Fibroblast of upper back skin (primary cell): ENCODE results near the gene CHRM4.

ENCODE experiments used
- DNase-seq: peaks from one replicate; pipeline ENCODE4 v3.0.0-alpha.2; 2013

Gene CHRM4

GRCh38 chr11:46402957-46403902 is 11.7 kb upstream of the CHRM4 start:
- DNase-seq: no peak

DNA sequence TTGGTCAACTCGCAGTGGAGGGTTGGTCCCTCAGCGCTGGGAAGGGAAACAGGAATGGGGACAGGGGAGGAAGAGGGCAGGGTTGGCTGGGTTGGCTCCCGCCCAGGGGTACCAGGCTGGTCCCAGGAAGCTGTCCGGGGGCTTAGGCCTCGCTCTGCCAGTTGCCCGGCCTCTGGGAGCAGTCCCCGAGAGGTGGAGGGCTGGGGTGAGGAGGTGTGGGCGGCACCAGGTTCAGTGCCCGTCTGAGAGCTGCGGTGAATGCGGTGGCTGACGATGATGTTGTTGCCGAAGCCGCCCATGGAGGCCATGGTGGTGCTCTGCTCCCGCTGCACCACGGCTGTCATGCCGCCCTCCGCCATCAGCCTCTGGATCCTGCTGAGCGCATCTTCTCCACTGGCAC is 6.0 kb upstream of the CHRM4 start:
- DNase-seq: no peak

- no peak for DNase-seq
These were observed 2.2 kb upstream of the CHRM4 start for GRCh38 chr11:46393759-46394158.

DNA sequence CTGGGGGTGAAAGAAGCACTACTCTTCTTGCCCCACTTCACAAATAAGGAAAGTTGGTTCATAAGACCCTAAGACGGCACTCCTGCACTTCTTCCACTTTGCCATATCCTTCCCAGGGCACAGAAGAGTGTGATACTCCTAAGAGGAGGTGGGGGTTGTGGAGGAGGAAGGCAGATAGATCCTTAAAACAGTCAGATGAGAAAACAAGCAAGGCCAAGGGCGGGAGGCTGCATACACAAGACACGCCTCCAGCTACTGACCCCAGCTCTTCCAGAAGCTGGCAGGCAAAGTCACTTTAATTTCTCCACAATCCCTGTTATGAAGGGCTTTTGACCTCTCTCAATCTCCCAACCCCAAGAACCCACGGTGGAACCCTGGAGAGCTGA is 1.6 kb upstream of the CHRM4 start:
- DNase-seq: no peak

- peak; percentile 69 for DNase-seq
These were observed 1.1 kb upstream of the CHRM4 start for GRCh38 chr11:46392421-46393230.

DNA sequence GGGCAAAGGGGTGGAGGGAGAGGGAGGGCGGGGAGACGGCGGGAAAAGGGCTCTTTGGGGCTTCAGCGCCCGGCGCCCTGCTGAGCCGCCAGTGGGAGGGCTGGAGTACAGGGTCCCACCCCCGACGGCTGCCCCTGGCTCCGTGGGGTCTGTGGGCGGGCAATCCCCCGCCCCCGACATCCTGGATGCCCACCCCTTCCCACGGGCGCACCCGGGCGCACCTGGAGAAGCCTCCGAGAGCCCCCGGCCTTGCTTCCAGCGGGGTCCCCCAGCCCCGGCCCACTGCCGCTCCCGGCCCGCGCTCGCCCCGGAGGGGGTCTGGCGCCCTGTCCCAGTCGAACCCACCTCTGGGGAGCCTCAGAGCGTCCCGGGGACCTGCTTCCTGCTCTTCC is 394 bp downstream of the CHRM4 start:
- no peak for DNase-seq

- DNase-seq: no peak
These were observed 1.0 kb downstream of the CHRM4 start for GRCh38 chr11:46390331-46391171.

DNA sequence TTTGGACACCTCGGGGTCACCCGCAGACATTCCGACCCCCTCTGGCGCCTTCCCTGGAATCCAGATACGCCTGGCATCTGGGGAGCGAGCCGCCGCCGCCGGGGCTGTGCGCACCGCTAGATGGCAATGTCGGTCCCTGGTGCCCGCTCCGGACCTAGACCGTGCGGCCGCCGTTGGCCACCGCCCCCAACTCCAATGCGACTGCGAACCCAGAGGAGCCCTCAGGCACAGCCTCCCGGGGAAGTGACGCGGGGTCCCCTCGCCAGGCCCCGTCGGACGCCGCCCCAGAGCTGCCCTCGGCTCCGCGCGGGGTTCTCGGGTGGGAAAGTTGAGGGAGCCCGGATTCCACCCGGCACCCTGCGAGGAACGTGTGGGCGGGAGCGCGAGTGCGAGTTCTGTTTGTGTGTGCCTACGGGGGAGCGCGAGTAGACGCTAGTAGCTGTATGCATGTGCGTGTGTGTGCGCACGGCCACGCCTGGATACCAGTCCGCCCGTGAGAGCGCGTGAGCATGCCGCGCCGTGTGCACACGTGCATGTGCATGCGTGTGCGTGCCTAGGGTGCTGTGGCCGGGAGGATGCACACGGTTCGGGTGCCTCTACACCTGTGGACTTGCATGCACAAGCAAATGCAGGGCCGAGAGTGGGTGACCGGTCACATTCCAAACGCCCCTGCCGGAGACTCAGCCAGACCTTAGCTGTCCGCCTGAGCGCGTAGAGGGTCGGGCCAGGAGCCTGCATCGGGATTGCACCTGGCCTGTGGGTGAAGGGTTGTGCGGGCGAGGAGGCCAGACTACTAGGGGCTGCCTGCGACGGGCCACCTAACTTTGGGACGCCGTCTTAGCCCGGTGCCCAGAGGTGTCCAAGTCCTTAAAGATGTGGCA is 1.9 kb downstream of the CHRM4 start:
- DNase-seq: peak; percentile 43

DNA sequence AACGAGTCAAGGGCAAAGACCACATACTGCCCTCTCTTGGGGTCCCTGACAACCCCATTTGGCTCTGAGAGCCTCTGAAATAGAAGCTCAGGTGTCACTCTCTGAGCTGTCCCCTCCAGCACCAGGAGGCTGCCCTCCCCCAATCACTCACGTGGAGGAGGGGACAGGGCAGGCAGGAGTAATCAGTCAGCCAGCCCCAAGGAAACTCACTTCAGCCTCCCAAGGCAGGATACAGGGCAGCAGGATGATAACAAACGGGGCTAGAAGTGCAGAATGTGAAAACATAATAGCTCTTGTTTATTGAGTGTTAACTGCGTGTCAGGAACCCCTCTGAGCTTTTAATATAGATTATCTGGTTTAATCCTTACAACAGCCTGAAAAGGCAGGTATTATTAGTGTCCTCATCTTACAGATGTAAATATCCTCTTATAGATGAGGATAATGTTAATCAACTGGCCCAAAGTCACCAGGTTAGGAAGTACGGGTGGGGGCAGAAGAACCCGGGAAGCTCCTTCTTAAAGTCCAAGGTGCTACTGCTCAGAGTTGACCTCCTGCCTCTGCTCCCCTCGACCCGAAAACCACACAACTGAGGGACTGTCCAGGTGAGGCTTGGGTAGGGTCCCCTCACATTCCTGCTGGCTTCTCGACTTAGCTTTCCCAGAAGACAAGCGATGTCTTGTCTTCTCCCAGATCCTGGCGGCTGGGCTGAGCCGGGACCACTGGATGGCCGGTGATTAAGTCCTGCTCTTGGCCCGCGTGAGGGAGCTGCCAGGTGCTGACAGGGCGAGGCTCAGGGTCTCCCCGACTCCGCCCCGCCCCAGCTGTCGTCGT is 2.7 kb downstream of the CHRM4 start:
- DNase-seq: no peak

- DNase-seq: no peak
These were observed 3.5 kb downstream of the CHRM4 start for GRCh38 chr11:46387919-46388618.

GRCh38 chr11:46387456-46387855 is 4.1 kb downstream of the CHRM4 start:
- DNase-seq: no peak

DNA sequence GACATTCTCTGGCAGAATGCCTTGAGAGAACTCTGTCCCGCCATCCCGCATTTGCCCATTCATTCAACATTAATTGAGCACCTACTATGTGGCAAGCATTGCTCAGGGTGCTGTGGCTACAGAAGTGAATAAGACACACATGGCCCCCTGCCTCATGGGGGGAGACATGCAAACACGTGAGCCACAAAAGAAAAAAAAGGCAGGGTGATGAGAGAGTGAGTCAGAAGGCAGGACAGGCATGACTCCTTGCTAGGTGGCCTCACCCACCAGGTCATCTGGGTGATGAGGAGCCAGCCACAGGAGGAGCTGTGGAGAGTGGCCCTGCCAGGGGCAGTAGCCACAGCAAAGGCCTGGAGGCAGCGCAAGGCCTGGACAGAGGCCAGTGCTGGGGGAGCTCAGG is 4.9 kb downstream of the CHRM4 start:
- DNase-seq: no peak

GRCh38 chr11:46386005-46386578 is 5.5 kb downstream of the CHRM4 start:
- no peak for DNase-seq

GRCh38 chr11:46385169-46386004 is 6.2 kb downstream of the CHRM4 start:
- no peak for DNase-seq

GRCh38 chr11:46383974-46384701 is 7.4 kb downstream of the CHRM4 start:
- no peak for DNase-seq

DNA sequence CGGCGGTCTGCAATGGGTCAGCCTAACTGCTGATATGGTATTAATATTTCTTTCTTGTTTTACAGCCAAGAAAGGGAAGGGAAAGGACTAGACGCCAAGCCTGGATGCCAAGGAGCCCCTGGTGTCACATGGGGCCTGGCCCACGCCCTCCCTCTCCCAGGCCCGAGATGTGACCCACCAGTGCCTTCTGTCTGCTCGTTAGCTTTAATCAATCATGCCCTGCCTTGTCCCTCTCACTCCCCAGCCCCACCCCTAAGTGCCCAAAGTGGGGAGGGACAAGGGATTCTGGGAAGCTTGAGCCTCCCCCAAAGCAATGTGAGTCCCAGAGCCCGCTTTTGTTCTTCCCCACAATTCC is 8.2 kb downstream of the CHRM4 start:
- DNase-seq: no peak

- peak; percentile 44 for DNase-seq
These were observed 8.8 kb downstream of the CHRM4 start for GRCh38 chr11:46382646-46383403.
